ENCODE results near the gene DEFB123.
"Not testable (repeated sequence)": the region's sequence is repeated elsewhere in the genome, so short reads cannot be mapped to it uniquely, and the experiment has no call there.

Gene DEFB123, protein sequence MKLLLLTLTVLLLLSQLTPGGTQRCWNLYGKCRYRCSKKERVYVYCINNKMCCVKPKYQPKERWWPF

DNA sequence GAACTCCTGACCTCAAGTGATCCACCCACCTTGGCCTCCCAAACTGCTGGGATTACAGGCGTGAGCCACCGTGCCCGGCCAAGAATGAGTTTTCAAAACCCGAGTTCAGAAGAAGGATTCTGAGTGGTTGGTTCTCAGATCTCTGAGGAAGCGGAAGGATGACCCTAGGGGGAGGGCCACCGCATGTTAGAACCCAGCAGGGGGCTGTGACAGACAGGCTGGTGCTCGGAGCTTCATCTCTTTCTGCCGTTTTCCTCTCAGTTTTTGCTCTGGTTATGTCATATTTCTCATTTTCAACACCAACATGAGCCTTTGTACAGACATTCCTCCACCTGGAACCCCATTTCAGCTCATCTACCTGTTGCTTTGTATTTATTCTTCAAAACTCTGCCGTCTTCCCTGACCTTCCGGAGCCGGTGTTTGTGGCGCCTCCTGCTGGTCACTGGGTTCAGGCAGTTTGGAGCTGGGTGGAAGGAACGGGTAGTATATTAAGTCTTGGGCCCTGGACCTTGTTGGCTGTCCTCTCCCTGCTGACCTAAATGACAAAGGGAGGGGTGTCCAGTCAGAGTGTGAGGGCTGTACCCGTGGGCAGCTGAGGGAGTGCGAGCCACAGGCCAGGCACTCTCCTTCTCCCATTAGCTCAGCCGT is at the start of gene DEFB123:
Gene DEFB123 (plus strand): TSS at position 621 of the 648 bp plus-strand sequence. CDS start 67 bp downstream, outside the sequence.
- ATAC-seq (no peak), DNase-seq (peak; percentile 16)

DNA sequence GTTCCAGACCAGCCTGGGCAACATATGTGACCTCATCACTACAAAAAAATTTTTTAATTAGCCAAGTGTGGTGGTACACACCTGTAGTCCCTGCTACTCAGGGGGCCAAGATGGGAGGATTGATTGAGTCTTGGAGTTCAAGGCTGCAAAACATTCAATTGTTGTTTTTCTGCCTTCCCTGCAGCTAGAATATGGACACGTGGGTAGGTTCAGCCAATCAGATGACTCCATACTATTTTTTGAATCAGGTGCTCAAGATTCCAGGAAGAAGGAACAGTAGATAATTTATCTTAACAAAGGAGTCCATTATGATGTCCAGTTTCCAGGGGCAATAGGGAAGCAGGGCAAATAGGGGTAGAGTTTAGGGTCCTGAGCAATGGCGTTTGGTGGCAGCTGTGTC is 47.6 kb upstream of the DEFB123 start:
- no peak for ATAC-seq
- DNase-seq = no peak

DNA sequence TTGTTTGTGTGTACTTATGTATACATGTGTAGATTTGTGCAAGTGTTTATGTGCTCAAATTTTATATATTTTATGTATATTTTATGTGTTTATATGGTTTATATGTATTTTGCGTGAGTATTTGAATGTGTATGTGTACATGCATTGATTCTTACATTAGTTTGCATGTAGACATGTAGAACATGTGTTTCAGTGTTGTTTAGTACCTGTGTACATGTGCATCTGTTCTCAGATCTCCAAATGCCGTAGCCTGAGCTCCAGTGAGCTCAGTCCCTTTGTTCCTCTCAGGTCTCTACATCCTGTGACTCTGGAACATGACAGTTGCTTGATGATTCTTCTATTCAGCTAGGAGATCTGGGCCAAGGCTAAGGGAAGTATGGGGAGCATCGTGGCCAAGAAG is 45.5 kb upstream of the DEFB123 start:
- no peak for ATAC-seq
- DNase-seq = no peak

DNA sequence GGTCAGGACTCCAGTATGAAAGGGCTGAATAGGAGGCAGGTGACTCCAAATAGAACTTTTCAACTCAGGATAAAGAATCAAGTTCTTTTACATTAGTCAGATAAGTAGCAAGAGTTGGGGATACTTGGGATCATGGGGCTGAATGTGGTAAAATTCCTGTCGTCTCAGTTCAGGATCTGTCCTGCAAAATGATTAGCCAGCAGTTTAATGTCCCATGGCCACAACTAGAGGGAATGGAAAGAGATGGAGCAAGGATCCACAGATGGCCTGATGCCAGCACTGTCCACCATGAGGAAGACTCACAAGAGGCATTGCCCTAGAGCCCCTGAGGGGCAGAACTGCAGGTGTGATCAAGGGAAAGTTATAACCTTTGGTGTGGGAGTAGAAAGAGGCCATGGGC is 36.5 kb upstream of the DEFB123 start:
- no peak for ATAC-seq
- no peak for DNase-seq

DNA sequence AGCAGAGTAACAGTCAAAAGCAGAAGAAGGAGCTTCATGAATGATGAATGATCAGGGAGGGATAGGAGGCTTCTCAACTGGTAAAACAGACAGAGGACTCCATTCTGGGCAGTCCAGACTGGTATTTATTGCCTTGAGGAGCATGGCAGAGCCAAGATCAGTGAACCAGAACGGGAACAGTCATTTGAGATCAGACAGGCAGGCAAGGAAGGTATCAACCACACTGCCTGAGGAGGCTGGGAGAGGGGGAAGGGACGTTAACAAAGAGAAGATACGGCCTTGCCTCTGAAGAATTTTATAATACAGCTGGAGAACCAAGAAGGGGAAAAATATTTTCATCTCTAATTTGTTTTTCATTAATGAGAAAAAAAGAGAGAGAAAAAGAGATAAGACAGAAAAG is 34.3 kb upstream of the DEFB123 start, which contains the start of gene DEFB121:
Gene DEFB121 (minus strand): TSS at position 101 of the 400 bp plus-strand sequence. CDS start 63 bp downstream, at position 38.
- ATAC-seq (no peak), DNase-seq (no peak)

DNA sequence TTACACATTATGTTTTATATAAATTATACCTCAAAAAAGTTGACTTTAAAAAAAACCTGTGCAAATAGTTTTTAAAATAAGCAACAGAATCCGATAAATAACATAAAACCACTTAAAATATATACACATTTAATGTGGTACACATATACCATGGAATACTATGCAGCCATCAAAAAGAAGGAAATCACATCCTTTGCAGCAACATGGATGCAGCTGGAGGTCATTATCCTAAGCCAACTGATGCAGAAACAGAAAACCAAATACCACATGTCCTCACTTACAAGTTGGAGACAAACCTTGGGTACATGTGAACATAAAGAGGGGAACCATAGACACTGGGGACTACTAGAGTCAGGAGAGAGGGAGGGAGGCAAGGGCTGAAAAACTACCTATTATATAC is 30.4 kb upstream of the DEFB123 start:
- DNase-seq = no peak

DNA sequence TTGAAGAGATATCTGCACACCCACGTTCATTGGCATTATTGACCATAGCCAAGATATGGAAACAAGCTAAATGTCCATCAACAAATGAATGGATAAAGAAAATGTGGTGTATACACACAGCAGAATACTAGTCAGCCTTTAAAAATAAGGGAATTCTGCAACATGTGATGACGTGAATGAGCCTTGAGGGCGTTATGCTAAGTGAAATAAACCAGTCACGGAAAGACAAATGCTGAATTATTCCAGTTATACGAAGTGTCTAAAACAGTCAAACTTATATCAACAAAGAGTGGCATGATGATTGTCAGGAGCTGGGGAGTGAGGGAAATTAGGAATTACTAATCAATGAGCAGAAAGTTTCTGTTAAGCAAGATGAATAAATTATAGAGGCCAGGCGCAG is 26.1 kb upstream of the DEFB123 start:
- DNase-seq = no peak
- ATAC-seq = no peak

More for the DNA sequence above, 30.4 kb upstream of the DEFB123 start:
- no peak for ATAC-seq

DNA sequence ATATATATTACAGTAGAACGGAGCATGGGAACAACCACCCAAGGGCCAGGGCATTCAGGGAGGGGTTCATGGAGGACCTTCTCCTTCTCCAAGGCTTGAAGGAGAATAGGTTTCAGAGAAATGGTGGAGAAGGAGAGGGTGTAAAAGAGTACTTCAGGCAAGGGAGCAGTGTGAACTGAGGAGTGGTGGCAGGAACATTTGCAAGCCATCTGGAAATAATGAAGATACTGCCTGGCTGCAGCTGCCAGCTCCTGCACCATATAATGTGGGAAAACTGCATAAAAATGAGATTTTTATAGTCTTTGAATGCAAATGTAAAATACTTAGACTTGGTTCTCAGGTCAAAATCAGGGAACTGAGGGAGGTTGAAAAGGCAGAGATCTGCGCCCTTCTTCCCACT is 24.8 kb upstream of the DEFB123 start:
- DNase-seq (no peak), ATAC-seq (no peak)

DNA sequence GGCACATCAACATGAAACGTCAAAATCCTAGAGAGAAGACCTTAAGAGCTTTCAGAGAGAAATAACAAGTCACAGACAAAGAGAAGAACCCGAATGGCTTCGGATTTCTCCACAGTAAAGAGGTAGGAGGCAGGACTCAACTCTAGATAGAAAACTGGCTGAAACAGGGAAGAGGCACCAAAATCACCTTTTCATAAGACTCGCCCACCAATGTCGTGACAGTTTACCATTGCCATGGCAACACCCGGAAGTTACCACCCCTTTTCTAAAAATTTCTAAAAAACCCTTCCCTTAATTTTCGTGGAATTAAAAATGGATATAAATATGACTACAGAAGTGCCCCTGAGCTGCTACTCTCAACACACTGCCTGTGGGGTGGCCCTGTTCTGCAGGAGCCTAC is 22.1 kb upstream of the DEFB123 start:
- DNase-seq (no peak), ATAC-seq (no peak)

DNA sequence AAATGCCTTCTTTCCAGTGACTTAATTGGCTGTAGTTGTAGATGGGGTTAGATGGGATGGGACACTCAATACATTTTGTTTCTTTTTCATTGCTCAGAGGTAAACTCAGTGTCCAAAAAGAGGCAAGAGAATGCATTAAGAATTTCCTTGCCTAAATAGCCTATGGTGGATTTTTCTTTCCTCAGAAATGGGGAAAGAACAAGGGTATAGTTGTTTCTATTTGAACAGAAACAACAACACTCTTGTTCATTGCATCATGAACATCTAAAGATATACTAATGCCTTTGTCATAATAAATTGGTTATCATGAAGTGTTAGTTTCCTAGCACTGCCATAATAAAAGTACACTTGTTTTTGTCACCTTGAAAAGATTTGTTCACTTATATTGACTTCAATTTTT is 14.6 kb upstream of the DEFB123 start:
- DNase-seq (no peak), ATAC-seq (no peak)

DNA sequence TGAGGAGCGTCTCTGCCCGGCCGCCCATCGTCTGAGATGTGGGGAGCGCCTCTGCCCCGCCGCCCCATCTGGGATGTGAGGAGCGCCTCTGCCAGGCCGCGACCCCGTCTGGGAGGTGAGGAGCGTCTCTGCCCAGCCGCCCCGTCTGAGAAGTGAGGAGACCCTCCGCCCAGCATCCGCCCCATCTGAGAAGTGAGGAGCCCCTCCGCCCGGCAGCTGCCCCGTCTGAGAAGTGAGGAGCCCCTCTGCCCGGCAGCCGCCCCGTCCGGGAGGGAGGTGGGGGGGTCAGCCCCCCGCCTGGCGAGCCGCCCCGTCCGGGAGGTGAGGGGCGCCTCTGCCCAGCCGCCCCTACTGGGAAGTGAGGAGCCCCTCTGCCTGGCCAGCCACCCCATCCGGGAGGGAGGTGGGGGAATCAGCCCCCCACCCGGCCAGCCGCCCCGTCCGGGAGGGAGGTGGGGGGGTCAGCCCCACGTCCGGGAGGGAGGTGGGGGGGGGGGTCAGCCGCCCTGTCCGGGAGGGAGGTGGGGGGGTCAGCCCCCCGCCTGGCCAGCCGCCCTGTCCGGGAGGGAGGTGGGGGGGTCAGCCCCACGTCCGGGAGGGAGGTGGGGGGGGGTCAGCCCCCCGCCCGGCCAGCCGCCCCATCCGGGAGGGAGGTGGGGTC is 13.4 kb upstream of the DEFB123 start:
- not testable (repeated sequence) for DNase-seq, ATAC-seq

DNA sequence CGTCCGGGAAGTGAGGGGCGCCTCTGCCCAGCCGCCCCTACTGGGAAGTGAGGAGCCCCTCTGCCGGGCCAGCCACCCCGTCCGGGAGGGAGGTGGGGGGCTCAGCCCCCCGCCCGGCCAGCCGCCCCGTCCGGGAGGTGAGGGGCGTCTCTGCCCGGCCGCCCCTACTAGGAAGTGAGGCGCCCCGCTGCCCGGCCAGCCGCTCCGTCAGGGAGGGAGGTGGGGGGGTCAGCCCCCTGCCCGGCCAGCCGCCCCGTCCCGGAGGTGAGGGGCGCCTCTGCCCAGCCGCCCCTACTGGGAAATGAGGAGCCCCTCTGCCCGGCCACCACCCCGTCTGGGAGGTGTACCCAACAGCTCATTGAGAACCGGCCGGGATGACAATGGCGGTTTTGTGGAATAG is 12.9 kb upstream of the DEFB123 start:
- not testable (repeated sequence) for DNase-seq, ATAC-seq

DNA sequence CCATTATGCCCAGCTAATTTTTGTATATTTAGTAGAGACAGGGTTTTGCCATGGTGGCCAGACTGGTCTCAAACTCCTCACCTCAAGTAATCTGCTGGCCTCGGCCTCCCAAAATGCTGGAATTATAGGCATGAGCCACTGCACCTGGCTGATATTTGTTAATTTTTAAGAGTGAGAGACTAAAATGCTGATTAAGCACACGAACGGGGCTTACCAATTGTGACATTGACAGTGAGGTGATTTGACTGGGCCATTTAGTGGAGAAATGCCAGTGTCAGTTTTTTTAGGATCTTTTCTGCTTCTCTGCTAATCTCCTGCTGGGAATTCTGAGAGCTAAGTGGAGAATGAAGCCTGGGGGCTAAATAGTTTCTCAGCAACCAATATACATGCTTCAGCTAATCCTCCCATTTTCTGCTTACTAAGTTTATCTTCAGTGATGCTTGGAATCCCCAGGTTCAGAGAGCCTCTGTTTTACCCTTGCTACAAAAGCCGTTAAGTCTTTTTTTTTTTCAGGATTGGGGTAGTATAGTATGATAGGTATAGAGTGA is 9.8 kb upstream of the DEFB123 start:
- DNase-seq (no peak), ATAC-seq (no peak)

DNA sequence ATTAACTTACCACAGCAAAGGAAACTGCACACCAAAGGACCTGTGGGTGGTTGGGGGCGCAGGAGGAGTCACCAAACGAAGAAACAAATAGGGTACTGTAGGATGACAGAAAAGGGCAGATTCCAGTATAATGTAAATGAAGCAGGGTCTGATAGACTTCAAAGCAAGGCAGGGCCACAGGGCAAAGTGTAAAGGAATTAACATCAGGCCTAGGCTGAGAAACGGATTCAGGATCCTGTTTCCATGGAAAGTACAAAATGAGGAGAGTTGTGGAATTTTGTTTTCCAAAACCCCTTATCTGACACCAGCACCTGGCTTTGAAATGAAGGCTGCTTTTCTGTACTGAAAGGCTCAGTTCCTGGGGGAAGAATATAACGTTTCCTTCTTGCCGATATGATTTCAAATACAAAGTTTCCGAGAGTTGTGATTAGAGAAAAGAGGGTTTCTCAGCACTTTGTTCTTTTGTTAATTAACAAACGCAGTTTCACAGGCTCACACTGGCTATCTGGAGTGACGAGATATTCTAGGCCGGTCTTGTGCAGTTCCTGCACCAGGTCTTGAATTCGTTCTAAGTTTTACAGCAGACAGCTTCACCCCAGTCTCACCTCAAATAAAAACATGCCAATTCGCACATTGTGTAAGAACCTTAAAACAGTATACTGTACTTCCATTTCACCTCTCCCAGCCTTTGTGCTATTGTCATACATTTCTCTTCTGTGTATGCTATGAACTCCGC is 5.8 kb downstream of the DEFB123 start:
- DNase-seq (no peak), ATAC-seq (no peak)

DNA sequence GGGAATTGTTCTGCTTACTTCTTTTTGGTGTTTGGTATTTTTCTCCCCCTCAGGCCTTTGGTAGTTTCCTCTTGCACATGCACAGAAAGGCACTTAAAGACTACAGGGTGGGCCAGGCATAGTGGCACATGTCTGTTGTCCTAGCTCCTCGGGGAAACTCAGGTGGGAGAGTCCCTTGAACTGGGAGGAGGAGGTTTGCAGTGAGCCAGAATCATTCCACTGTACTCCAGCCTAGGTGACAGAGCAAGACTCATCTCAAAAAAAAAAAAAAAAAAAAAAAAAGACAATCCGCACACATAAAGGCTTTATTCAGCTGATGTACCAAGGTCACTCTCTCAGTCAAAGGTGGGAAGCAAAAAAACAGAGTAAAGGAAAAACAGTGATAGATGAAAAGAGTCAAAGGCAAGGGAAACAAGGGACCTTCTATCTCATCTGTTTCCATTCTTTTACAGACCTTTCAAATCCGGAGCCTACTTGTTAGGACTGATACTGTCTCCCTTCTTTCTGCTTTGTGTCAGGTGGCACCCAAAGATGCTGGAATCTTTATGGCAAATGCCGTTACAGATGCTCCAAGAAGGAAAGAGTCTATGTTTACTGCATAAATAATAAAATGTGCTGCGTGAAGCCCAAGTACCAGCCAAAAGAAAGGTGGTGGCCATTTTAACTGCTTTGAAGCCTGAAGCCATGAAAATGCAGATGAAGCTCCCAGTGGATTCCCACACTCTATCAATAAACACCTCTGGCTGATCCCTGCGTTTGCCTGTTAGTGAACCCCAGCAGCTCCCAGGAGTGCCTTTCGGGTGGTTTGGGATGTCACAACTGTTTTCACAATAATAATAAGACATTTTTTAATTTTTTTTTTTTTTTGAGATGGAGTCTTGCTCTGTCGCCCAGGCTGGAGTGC is 9.3 kb downstream of the DEFB123 start:
- no peak for DNase-seq
- ATAC-seq = no peak

DNA sequence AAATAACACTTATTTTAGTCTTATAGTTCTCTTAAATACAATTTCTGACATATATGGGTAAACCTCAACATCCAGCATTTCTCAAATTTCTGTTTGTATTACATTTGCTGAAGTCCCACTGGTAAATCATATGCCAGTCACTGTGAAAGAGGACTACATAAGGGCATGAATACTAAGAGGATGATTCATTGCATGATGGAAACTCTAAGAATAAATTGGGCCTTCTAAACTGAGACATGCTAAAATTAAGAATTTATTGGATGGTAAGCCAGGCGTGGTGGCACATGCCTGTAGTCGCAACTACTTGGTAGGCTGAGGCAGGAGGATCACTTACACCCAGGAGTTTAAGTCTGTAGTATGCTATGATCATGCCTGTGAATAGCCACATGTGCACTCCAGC is 12.1 kb downstream of the DEFB123 start:
- DNase-seq (no peak), ATAC-seq (no peak)

DNA sequence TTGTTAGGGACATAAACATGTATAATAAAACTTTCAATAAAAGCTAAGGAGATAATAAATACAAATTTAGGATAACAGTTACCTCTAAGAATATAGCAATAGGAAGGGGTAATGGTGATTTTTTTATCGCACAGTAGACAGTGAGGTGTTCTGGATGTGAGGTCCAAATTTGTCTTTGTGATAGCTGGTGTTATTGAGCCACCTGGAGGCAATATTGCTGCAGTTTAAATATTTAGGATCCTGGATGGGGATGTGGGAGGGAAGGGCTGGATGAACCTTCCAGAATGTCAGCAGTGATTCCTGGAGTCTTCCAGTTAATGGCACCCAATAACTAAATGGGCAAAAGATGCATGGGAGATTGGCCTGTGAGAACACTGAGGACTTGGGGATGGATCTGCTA is 13.9 kb downstream of the DEFB123 start:
- no peak for ATAC-seq
- no peak for DNase-seq

DNA sequence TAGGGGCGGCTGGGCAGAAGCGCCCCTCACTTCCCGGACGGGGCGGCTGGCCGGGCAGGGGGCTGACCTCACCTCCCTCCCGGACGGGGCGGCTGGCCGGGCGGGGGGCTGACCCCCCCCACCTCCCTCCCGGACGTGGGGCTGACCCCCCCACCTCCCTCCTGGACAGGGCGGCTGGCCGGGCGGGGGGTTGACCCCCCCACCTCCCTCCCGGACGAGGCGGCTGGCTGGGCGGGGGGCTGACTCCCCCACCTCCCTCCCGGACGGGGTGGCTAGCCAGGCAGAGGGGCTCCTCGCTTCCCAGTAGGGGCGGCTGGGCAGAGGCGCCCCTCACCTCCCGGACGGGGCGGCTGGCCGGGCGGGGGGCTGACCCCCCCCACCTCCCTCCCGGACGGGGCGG is 30.5 kb downstream of the DEFB123 start:
- DNase-seq, ATAC-seq: not testable (repeated sequence)

DNA sequence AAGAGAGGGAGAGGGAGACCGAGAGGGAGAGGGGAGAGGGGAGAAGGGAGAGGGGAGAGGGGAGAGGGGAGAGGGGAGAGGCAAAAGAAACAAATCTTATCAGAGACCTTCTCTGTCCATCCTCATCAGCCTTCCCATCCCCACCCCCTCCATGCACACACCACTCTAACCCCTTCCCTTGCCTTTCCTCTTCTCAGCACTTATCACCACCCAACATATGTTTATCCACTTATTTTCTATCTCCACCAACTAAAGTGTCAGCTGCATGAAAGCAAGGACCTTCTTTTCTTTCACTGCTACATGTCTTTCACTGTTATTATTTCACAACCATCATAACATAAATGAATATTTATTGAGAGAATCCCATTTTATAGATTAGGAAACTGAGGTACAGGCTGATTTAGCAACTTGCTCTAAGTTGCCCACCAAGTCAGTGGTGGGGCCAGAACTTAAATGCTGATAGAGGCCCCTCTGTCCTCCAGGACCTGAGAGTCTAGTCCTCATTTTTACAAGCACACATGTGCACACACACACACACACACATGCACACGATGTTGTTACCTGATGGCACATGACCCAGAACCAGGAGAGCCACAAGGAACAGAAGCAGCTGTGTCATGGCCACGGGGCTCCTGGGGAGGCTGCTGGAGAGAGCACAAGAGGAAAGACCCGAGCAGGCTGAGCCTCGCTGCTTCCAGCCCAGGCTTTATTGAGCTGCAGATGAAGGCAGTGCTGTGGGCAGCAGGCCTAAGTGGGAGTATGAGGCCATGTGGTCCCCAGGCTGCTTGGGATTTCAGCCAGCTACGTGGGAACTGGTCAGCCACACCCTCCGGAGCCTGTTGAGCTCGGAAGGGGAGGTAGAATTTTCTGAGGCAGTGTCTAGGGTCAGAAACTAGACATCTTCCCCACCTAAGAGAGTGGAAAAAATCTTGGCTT is 32.2 kb downstream of the DEFB123 start:
- ATAC-seq (no peak), DNase-seq (no peak)

DNA sequence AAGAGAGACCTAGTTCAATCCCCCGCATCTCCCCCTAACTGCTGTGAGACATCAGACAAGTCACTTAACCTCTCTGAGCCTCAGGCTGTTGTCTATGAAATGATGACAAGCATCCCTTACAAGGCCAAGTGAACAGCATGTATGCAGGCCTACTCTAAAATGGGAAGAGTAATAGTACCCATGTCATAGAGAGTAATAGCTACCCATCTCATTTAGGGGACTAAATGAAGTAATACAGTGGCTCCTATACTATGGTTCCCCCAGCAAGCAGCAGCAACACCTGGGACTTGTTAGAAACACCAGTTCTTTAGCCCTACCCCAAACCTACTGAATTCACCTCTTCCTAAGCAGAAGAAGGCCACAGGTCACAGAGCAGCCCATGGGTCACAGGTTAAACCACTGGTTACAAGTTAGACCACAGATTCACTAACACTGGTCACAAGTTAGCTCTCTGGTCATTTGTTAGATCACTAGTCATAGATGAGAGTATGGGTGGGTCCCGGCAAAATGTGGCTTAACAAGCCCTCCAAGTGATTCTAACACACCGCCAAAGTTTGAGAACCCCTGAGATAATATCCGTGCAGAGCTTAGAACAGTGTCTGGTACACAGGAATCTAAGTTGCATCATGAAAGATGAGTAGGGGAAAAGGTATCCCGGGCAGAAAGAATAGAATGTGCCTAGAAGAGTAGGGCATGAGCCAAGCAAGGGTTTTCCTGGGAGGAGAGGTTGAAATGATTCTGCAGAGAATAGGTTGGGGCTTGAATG is 33.1 kb downstream of the DEFB123 start:
- ATAC-seq (peak; percentile 24), DNase-seq (no peak)

All from stimulated activated naive CD8-positive, alpha-beta T cell treated with anti-CD3 and anti-CD28 coated beads, Interleukin-15, Interleukin-2, amounts not matched to agents 100 U/mL and 50 U/mL, for 24 hours (primary cell).